ENCODE results near the gene PRR15L. TPM values are rescaled to one million over a fixed set of nuclear protein-coding genes. Genes with fewer than 3 reads are reported as not detected.

The PRR15L gene
- total and polyA plus RNA-seq, 2 donors (not counting 1 experiment from before 2014, with no cell fraction given): not detected

- H3K4me2 ChIP-seq (replicated peaks; ENCODE audit: low read depth, low read length, poor library complexity, severe bottlenecking): peak overlapping the region; percentile 75
- H2AFZ ChIP-seq (ENCODE audit: insufficient read depth, low read depth, low read length, poor library complexity, severe bottlenecking): peak overlapping the region; percentile 84
- intact Hi-C loops (cut with micrococcal nuclease): loop anchor here (1.0 to 2.0 kb wide), 4 partner anchors 7 to 126 kb away; partner anchors contain the start of gene PNPO
- CTCF ChIA-PET: interaction anchor here (0.6 to 10.4 kb wide), 19 partner anchors 8 to 127 kb away, joined by 3 to 155 read pairs (median 5); partner anchors contain the start of genes CDK5RAP3, OSBPL7, PNPO and PRR15L
- ATAC-seq (ENCODE audit: low read depth): no peak
- no peaks in the 10 kb centered on the region for H3K27me3 ChIP-seq (replicated peaks in 1 of 4; ENCODE audit: control extremely low read depth in 1 of 4, control insufficient read depth in 3 of 4, insufficient read depth in 4 of 4, low read length in 3 of 4)
- 57% methylated on average over 2 of the region's 5 CpGs for WGBS (ENCODE audit: insufficient coverage)
- TF ChIP-seq CTCF (IDR thresholded peaks at IDR 0.05) (no peak), EZH2 (IDR thresholded peaks at IDR 0.05; ENCODE audit: borderline replicate concordance, insufficient read depth, low read depth, low read length, poor library complexity, severe bottlenecking) (no peak)
- Mint-ChIP-seq H3K9me3 (ENCODE audit: insufficient read depth) (no peaks in the 10 kb centered on the region), H3K27me3 (no peaks in the 10 kb centered on the region), H3K27ac (no peak overlapping the region), H3K4me1 (peaks cover 23% of the 10 kb centered on the region), H3K4me3 (peak overlapping the region; percentile 78)
- H3K4me3 ChIP-seq (ENCODE audit: control extremely low read depth in 1 of 5, extremely low read depth in 1 of 5, insufficient read depth in 1 of 5, low read depth in 2 of 5, low read length in 4 of 5): peak overlapping the region in 1 of 5 experiments; percentile 46
- H3K4me1 ChIP-seq (ENCODE audit: control insufficient read depth in 2 of 2, insufficient read depth in 2 of 2, low read length in 2 of 2): peaks cover 13 to 23% of the 10 kb centered on the region in 2 donors
- H3K79me2 ChIP-seq (ENCODE audit: control insufficient read depth, insufficient read depth, low read length): no peaks in the 10 kb centered on the region
- H3K9ac ChIP-seq (ENCODE audit: low read length): peak overlapping the region; percentile 50
- peak; percentile 28 for DNase-seq
- H3K36me3 ChIP-seq (replicated peaks in 1 of 2; ENCODE audit: control extremely low read depth in 1 of 2, control insufficient read depth in 1 of 2, extremely low read depth in 1 of 2, insufficient read depth in 2 of 2, low read length in 1 of 2): peaks cover 0 to 28% of the 10 kb centered on the region in 2 experiments
- no peaks in the 10 kb centered on the region for H4K20me1 ChIP-seq (ENCODE audit: control insufficient read depth, insufficient read depth, low read length, poor library complexity, severe bottlenecking)
- POLR2A ChIA-PET: interaction anchor here (2.2 kb wide), 1 partner anchor 22 kb away, joined by 6 read pairs; the partner anchor contains the start of gene CDK5RAP3
- H3K27ac ChIP-seq (ENCODE audit: low read length in 2 of 2): no peak overlapping the region
- no peaks in the 10 kb centered on the region for H3K9me3 ChIP-seq (ENCODE audit: control extremely low read depth in 1 of 3, control insufficient read depth in 2 of 3, insufficient read depth in 1 of 3, low read length in 2 of 3)
These were observed 8.9 kb downstream of the PRR15L start for GRCh38 chr17:47948706-47949196.

- no peaks in the 10 kb centered on the region for H4K20me1 ChIP-seq (ENCODE audit: control insufficient read depth, insufficient read depth, low read length, poor library complexity, severe bottlenecking)
- peaks cover 19 to 29% of the 10 kb centered on the region in 2 donors for H3K4me1 ChIP-seq (ENCODE audit: control insufficient read depth in 2 of 2, insufficient read depth in 2 of 2, low read length in 2 of 2)
- no peak overlapping the region for H3K4me3 ChIP-seq (ENCODE audit: control extremely low read depth in 1 of 5, extremely low read depth in 1 of 5, insufficient read depth in 1 of 5, low read depth in 2 of 5, low read length in 4 of 5)
- DNase-seq (peak; percentile 74), ATAC-seq (ENCODE audit: low read depth) (peak; percentile 84)
- no peaks in the 10 kb centered on the region for H3K9me3 ChIP-seq (ENCODE audit: control extremely low read depth in 1 of 3, control insufficient read depth in 2 of 3, insufficient read depth in 1 of 3, low read length in 2 of 3)
- H3K4me1 Mint-ChIP-seq: peaks cover 34% of the 10 kb centered on the region
- H3K79me2 ChIP-seq (ENCODE audit: control insufficient read depth, insufficient read depth, low read length): no peaks in the 10 kb centered on the region
- no peak overlapping the region for H2AFZ ChIP-seq (ENCODE audit: insufficient read depth, low read depth, low read length, poor library complexity, severe bottlenecking)
- H3K4me2 ChIP-seq (replicated peaks; ENCODE audit: low read depth, low read length, poor library complexity, severe bottlenecking): no peak overlapping the region
- ChIA-PET POLR2A (interaction anchor here (1.1 kb wide), 1 partner anchor 71 kb away, joined by 4 read pairs; no protein-coding TSS in a partner anchor), CTCF (interaction anchor here (0.6 to 10.4 kb wide), 23 partner anchors 9 to 802 kb away, joined by 3 to 155 read pairs (median 5); partner anchors contain the start of genes CDK5RAP3, LRRC46, MRPL10 and NFE2L1)
- no peak overlapping the region for H3K9ac ChIP-seq (ENCODE audit: low read length)
- WGBS (ENCODE audit: insufficient coverage): 0% methylated on average over 1 of the region's 2 CpGs
- H3K9me3 Mint-ChIP-seq (ENCODE audit: insufficient read depth): no peaks in the 10 kb centered on the region
- intact Hi-C loops (cut with micrococcal nuclease): no loop called here
- H3K27ac ChIP-seq (ENCODE audit: low read length in 2 of 2): no peak overlapping the region
- peaks cover 0 to 28% of the 10 kb centered on the region in 2 experiments for H3K36me3 ChIP-seq (replicated peaks in 1 of 2; ENCODE audit: control extremely low read depth in 1 of 2, control insufficient read depth in 1 of 2, extremely low read depth in 1 of 2, insufficient read depth in 2 of 2, low read length in 1 of 2)
- H3K27ac Mint-ChIP-seq: no peak overlapping the region
- H3K27me3 ChIP-seq (replicated peaks in 1 of 4; ENCODE audit: control extremely low read depth in 1 of 4, control insufficient read depth in 3 of 4, insufficient read depth in 4 of 4, low read length in 3 of 4): no peaks in the 10 kb centered on the region
- TF ChIP-seq EZH2 (IDR thresholded peaks at IDR 0.05; ENCODE audit: borderline replicate concordance, insufficient read depth, low read depth, low read length, poor library complexity, severe bottlenecking): no peak
- TF ChIP-seq CTCF (IDR thresholded peaks at IDR 0.05): peak; percentile 88
- no peak overlapping the region for H3K4me3 Mint-ChIP-seq
- H3K27me3 Mint-ChIP-seq: no peaks in the 10 kb centered on the region
These were observed 10.7 kb downstream of the PRR15L start for GRCh38 chr17:47946929-47947397.

Measured in B cell (primary cell).